Neural progenitor cell (in vitro differentiated cells): ENCODE measurements around the gene SLX4.

Experiments
- CTCF ChIP-seq: fragments of 200-600 bp; sonication (generic); IDR thresholded peaks from 2 replicates; pipeline ENCODE4 v1.5.1; 2017; ENCODE audit warnings: antibody characterized with exemption, mild to moderate bottlenecking
- EZH2 ChIP-seq: fragments of 200-600 bp; sonication (generic); IDR thresholded peaks from 2 replicates; pipeline ENCODE4 v1.6.1; 2017; ENCODE audit warnings: antibody characterized with exemption, mild to moderate bottlenecking, moderate library complexity
- EZH2phosphoT487 ChIP-seq: fragments of 200-600 bp; sonication (generic); IDR thresholded peaks from 2 replicates; pipeline ENCODE4 v1.6.1; 2017; ENCODE audit warnings: antibody characterized with exemption

- no peak for TF ChIP-seq CTCF
- no peak for TF ChIP-seq EZH2
- TF ChIP-seq EZH2phosphoT487 = no peak
These were observed 39.3 kb upstream of the SLX4 start for GRCh38 chr16:3650631-3651265.
